HG03139 (cell line): ENCODE results near the gene CNKSR3.

ENCODE experiments used
- ATAC-seq: cut with Tn5 transposase; IDR thresholded peaks from one replicate; pipeline ENCODE4 v1.9.1; 2021; ENCODE audit not compliant: unreplicated experiment

The CNKSR3 gene

GRCh38 chr6:154390034-154390433, 120.5 kb downstream of the CNKSR3 start:
- ATAC-seq: no peak

GRCh38 chr6:154388803-154389202, 121.7 kb downstream of the CNKSR3 start:
- ATAC-seq: no peak

GRCh38 chr6:154386848-154387717, 123.4 kb downstream of the CNKSR3 start:
- ATAC-seq: no peak

- ATAC-seq: no peak
Measured at GRCh38 chr6:154384191-154384590, 126.3 kb downstream of the CNKSR3 start.

GRCh38 chr6:154383273-154383672, 127.2 kb downstream of the CNKSR3 start:
- no peak for ATAC-seq

GRCh38 chr6:154382740-154383139, 127.7 kb downstream of the CNKSR3 start:
- ATAC-seq: no peak

GRCh38 chr6:154381548-154381947, 128.9 kb downstream of the CNKSR3 start:
- no peak for ATAC-seq

GRCh38 chr6:154380741-154381140, 129.7 kb downstream of the CNKSR3 start:
- ATAC-seq: no peak

GRCh38 chr6:154379585-154379984, 130.9 kb downstream of the CNKSR3 start:
- no peak for ATAC-seq

GRCh38 chr6:154378518-154378917, 132.0 kb downstream of the CNKSR3 start:
- no peak for ATAC-seq

GRCh38 chr6:154377726-154378125, 132.8 kb downstream of the CNKSR3 start:
- no peak for ATAC-seq

GRCh38 chr6:154373971-154374370, 136.5 kb downstream of the CNKSR3 start:
- no peak for ATAC-seq

- no peak for ATAC-seq
Measured at GRCh38 chr6:154371281-154371680, 139.2 kb downstream of the CNKSR3 start.

- peak; percentile 86 for ATAC-seq
Measured at GRCh38 chr6:154370545-154370944, 139.9 kb downstream of the CNKSR3 start.

GRCh38 chr6:154367839-154368695, 142.4 kb downstream of the CNKSR3 start:
- ATAC-seq: no peak

GRCh38 chr6:154367336-154367735, 143.1 kb downstream of the CNKSR3 start:
- no peak for ATAC-seq

GRCh38 chr6:154363821-154364220, 146.7 kb downstream of the CNKSR3 start:
- ATAC-seq: no peak

- no peak for ATAC-seq
Measured at GRCh38 chr6:154361476-154361875, 149.0 kb downstream of the CNKSR3 start.

GRCh38 chr6:154360476-154360875, 150.0 kb downstream of the CNKSR3 start:
- no peak for ATAC-seq

- ATAC-seq: no peak
Measured at GRCh38 chr6:154359679-154360078, 150.8 kb downstream of the CNKSR3 start.

GRCh38 chr6:154359161-154359574, 151.3 kb downstream of the CNKSR3 start:
- ATAC-seq: no peak

GRCh38 chr6:154358019-154358545, 152.4 kb downstream of the CNKSR3 start:
- ATAC-seq: no peak
